ENCODE results near the gene KLF13.

KLF13 gene

GRCh38 chr15:31330836-31331235 is 4.2 kb downstream of the KLF13 start:
- DNase-seq (ENCODE audit: low read depth in 2 of 3, low spot score in 1 of 3) = no peak

DNA sequence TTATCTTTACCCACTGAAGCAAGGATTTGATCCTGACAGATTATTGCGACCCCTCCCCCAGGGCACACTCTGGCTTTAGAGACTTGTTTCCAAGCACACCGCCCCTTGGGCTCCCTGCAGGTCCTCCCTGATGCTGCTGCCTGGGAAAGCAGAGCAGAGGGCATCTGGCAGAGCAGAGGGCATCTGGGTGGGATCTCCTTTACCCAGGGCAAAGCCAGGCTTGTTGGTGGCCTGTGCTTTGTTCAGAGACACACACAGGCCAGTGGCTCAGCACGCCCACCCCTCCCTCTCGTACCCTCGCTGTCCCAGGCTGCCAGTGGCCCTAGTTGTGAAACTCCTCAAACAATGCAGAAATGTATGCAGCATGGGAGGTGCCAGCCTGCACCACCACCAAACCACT is 4.8 kb downstream of the KLF13 start:
- DNase-seq (ENCODE audit: low read depth in 2 of 3, low spot score in 1 of 3) = no peak

GRCh38 chr15:31332020-31332680 is 5.5 kb downstream of the KLF13 start:
- DNase-seq (ENCODE audit: low read depth in 2 of 3, low spot score in 1 of 3) = no peak

GRCh38 chr15:31332681-31333071 is 6.0 kb downstream of the KLF13 start:
- no peak for DNase-seq (ENCODE audit: low read depth in 2 of 3, low spot score in 1 of 3)

DNA sequence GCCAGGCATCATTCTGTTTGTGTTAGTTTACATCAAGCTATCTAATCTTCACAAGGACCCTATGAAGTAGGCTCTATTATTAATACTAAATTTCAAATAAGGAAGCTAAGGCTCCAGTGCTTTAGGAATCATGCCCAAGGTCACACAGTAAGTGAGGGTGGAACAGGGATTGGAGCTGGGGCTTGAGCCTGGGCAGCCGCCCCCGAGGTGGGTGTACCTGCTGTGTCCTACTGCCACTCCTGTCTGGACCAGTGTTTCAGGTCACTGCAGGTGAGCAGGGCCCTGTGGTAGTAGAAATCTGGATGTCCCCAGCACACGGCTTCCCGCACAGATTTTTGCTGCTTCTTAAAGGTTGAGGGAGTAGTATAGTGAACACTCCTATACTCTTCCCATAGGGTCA is 6.5 kb downstream of the KLF13 start:
- no peak for DNase-seq (ENCODE audit: low read depth in 2 of 3, low spot score in 1 of 3)

DNA sequence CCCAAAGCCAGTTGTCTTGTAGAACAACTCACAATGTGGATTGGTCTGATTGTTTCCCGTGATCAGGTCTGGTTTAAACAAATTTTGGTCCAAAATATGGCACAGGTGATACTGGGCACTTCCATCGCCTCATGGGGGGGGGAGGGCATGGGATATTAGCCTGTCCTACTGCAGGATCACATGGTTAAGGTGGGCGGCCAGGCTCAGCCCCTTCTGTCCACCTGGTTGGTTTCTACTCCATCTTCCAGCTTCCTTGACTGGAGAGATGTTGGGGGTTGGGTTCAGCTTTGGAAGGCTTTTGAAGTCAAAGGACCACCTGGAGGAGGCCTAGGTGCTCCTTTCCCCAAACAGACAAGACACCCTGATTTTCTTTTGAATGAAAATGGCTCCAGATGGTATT is 7.2 kb downstream of the KLF13 start:
- no peak for DNase-seq (ENCODE audit: low read depth in 2 of 3, low spot score in 1 of 3)

DNA sequence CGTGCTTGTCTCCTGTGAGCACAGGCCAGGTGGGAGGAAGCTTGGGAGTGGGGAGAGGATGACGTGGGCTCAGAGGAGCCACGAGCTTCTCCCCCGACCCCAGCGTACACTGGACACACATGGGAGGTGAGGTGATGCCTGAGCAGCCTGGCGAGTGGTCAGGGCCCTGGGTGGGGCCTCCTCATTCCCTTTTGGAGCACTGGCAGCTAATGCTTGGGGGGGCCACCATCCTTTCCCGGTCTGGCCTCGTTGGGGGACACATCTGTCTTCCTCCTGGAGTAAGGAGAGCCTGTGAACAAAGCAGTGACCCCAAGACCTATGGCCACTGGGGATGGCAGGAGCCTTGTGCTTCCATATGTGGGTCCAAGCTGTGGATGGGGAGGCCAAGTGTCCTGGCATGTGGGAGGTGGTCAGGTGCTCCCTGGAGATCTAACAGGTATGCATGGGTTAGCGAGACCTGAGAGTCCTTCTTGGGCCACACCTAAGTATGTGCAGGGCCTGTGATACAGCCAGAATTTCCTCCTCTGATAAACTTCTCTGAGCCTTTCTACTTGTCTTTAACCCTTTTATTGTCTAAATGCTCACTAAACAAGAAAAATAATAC is 9.5 kb downstream of the KLF13 start:
- DNase-seq (ENCODE audit: low read depth in 2 of 3, low spot score in 1 of 3) = no peak

DNA sequence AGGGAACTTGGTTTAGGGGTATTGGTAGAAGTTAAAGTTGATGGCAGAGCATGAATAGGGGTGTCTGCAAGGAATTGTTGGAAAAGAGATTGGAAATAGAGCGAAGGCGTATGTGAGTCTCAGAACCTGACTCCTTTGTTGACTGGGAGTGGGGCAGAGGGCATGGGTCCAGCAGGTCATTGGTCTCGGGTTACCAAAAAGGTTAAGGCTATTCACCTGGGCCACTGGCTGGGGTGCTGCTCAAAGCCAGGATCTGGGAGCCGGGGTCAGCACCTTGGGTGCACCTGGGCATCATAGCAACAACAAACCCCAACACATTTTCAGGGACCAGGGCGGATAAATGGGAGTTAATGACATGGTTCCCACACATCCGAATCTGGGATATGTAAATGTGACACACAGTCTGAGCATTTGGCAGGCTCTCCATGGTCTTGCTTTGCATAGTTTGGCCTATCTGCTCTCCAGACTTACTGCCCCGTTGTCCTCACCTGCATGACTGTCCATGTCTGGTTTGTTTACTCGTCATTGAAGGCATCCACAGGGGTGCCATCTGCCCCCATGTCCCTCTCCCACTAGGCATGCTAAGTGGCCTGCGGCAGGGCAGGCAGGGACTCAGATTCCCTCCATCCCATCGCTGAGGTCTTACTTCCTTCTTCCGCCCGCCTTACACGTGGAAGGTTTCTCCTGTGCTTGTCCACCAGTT is 10.1 kb downstream of the KLF13 start:
- DNase-seq (ENCODE audit: low read depth in 2 of 3, low spot score in 1 of 3) = no peak

- no peak for DNase-seq (ENCODE audit: low read depth in 2 of 3, low spot score in 1 of 3)
Measured at GRCh38 chr15:31337352-31338031, 10.9 kb downstream of the KLF13 start.

- DNase-seq (ENCODE audit: low read depth in 2 of 3, low spot score in 1 of 3) = no peak
Measured at GRCh38 chr15:31338318-31338878, 11.8 kb downstream of the KLF13 start.

DNA sequence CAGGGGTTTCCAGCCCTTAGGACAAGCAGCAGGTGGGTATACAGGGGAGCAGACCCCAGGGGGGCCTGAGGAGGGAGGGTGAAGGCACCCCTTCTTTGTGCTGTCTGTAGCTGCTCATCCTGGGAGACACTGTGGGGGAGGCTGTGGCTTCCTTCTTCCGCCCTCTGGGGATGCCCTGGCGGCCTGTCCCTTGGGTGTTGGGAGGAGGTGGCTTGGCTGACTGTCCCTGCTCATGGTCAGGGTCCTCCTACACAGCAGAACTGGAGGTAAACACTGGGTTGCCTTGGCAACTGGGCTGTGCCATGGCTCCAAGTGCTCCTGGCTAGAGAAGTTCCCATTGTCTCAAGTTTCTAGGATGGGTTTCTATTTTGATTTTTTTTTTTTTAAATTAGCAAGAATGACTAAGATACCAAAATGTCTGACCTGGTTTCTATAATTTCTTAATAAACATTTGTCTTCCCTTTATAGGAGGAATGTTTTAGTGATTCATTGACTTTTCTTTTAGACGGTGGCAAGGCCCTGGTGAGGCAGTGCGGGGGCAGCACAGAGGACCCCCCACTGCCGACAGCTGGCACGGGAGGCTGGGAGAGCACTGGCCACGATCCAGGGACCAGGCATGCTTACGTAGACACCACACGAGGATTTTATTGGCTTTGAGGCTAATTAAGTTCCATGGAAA is 12.4 kb downstream of the KLF13 start:
- DNase-seq (ENCODE audit: low read depth in 2 of 3, low spot score in 1 of 3) = peak in 1 of 3 donors; percentile 45

GRCh38 chr15:31339558-31339895 is 12.9 kb downstream of the KLF13 start:
- no peak for DNase-seq (ENCODE audit: low read depth in 2 of 3, low spot score in 1 of 3)

DNA sequence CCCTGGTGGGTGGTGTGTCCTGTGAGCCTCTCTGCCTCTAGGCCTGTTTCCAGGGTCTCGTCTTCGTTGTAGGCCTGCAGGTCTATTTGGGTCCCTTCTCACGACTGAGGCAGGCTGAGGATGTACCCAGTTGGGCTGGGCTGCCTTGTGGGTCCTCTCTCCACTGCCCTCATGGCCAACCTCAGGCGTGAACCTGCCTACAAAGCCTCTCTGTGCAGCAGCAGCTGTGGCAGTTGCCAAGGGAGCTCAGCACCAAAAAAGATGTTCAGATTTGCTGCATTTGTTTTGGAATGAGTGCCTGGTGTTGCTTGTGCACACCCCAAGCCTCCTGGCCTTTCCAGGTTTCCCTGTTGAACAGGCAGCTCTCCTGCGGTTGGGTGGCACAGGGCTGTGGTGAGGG is 13.4 kb downstream of the KLF13 start:
- DNase-seq (ENCODE audit: low read depth in 2 of 3, low spot score in 1 of 3) = no peak

- DNase-seq (ENCODE audit: low read depth in 2 of 3, low spot score in 1 of 3) = no peak
Measured at GRCh38 chr15:31340592-31340991, 14.0 kb downstream of the KLF13 start.

GRCh38 chr15:31341071-31341470 is 14.4 kb downstream of the KLF13 start:
- no peak for DNase-seq (ENCODE audit: low read depth in 2 of 3, low spot score in 1 of 3)

GRCh38 chr15:31341496-31342195 is 15.0 kb downstream of the KLF13 start:
- no peak for DNase-seq (ENCODE audit: low read depth in 2 of 3, low spot score in 1 of 3)

- no peak for DNase-seq (ENCODE audit: low read depth in 2 of 3, low spot score in 1 of 3)
Measured at GRCh38 chr15:31342381-31342780, 15.7 kb downstream of the KLF13 start.

DNA sequence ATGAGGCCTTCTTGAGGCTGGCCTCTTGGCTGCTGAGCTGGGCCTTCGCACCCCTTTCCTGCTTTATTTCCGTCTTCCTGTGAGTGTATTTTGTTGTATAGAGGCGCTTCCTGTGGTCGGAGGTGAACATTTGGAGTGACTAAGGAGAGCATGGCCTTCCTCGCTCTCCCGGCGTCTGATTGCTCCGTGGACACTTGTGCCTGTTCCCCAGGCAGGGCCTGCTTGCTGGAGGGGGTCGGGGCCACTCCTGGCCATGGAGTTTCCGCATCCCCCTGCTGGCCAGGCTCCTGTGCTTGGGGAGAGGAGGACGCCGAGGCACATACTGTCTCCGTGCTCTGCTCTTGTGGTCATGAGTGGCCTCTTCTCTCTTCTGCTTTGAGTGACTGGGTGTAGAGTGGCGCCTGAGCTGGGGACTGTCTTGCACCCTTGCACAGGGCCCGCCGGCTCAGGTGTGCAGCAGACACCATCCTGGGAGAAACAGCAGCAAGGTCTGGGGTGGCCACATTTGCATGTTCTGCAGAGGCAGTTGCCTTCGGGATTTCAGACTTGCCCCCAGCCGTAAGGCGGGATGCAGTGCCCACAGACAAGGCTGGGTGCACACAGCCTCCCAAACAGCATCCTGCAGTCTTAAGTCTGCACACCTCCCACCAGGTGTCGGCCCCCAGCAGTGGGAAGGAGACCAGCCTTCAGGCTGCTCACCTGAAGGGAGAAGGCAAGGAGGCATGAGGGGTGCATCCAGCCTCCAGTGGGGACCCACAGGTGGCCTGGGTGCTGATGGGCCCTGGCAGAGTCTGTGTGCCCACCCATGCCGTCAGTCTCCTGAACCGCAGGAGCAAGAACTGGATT is 16.4 kb downstream of the KLF13 start:
- no peak for DNase-seq (ENCODE audit: low read depth in 2 of 3, low spot score in 1 of 3)

DNA sequence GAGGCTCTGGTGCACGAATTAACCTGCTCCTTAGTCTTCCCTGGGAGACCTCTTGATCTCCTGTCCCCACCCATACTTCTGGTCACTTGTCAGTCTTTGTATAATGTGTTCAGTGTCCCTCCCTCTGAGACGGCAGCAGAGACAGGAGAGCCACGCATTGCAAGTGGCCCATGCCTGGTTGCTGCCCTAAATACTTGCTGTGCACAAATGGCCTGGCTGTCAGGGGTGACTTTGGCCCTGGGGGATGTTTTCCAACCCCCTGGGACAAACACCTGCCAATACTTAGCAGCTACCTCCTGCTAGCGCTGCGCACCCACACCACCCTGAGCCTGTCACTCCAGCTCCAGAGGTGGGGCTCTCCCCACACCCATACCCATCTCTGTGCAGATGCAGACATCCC is 17.2 kb downstream of the KLF13 start:
- no peak for DNase-seq (ENCODE audit: low read depth in 2 of 3, low spot score in 1 of 3)

- no peak for DNase-seq (ENCODE audit: low read depth in 2 of 3, low spot score in 1 of 3)
Measured at GRCh38 chr15:31344266-31344665, 17.6 kb downstream of the KLF13 start.
